ENCODE results near the gene MAFF. TPM values are rescaled to one million over a fixed set of nuclear protein-coding genes. Genes with fewer than 3 reads are reported as not detected.
"Not testable (repeated sequence)": the region's sequence is repeated elsewhere in the genome, so short reads cannot be mapped to it uniquely, and the experiment has no call there.

The MAFF gene
- 10 to 100 TPM; 18.0 to 22.2 TPM for total RNA-seq
- long read RNA-seq, transcript MAFF-201 (3 exons, 2,490 nt): major isoform, 21 of 30 reads
- long read RNA-seq, partial matches to known transcripts: 8 of 30 reads
- long read RNA-seq, other reads (novel, unspliced or antisense): 1 of 30 reads

GRCh38 chr22:38201711-38202436 is at the start of gene MAFF:
Gene MAFF (plus strand): TSS chr22:38201994. CDS start chr22:38213854, 11,860 bp downstream.
- ATAC-seq (peak; percentile 76), DNase-seq (peak; percentile 97 to 98)
- intact Hi-C loops (cut with DNase I, micrococcal nuclease): no loop called here

DNA sequence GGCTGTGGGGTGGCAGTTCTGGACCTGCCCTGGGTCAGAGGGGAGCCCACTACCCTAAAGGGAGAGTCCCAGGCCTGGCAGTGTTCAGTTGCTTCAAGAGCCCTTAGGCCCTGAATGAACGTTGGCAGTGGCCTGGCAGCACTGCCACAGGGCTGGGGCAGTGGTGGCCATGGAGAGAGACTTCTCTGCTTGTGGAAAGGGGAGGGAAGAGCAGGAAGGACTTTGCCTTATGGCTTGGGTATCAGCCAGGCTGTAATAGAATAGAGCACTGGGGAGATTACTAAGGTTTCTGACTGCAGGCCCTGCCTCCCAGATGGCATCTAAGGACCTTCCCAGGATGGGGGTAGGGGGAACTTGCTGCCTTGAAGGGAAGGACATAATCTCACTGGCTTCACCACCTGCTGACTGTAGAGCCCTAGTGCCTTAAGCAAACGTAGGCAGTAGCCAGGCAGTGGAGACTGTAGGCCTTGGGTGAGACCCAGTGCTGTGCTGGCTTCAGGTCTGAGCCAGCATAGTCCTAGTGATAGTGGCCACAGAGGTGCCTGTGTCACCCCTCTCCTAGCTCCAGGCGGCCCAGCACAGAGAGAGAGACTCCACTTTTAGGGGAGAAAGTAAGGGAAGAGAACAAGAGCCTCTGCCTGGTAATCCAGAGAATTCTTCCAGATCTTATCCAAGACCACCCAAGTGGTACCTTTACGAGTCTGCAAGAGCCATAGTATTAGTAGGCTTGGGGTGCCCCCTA is 47.8 kb upstream of the MAFF start:
- DNase-seq (peak in 1 of 2 donors; percentile 22), ATAC-seq (peak; percentile 99)
- intact Hi-C loops (cut with DNase I, micrococcal nuclease): no loop called here

DNA sequence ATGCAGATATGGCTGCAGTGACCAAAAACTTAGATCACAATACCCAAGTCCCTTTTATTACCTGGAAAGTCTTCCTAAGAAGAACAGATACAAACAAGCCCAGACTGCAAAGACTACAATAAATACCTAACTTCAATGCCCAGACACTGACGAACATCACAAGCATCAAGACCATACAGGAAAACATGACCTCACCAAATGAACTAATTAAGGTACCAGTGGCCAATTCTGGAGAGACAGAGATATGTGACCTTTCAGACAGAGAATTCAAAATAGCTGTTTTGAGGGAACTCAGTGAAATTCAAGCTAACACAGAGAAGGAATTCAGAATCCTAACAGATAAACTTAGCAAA is 47.3 kb upstream of the MAFF start:
- DNase-seq, ATAC-seq: not testable (repeated sequence)

GRCh38 chr22:38155703-38156102 is 46.1 kb upstream of the MAFF start:
- intact Hi-C loops (cut with DNase I, micrococcal nuclease): no loop called here
- ATAC-seq: no peak
- DNase-seq: no peak

More for the DNA sequence above, 47.3 kb upstream of the MAFF start:
- intact Hi-C loops (cut with DNase I, micrococcal nuclease): not testable (repeated sequence)

DNA sequence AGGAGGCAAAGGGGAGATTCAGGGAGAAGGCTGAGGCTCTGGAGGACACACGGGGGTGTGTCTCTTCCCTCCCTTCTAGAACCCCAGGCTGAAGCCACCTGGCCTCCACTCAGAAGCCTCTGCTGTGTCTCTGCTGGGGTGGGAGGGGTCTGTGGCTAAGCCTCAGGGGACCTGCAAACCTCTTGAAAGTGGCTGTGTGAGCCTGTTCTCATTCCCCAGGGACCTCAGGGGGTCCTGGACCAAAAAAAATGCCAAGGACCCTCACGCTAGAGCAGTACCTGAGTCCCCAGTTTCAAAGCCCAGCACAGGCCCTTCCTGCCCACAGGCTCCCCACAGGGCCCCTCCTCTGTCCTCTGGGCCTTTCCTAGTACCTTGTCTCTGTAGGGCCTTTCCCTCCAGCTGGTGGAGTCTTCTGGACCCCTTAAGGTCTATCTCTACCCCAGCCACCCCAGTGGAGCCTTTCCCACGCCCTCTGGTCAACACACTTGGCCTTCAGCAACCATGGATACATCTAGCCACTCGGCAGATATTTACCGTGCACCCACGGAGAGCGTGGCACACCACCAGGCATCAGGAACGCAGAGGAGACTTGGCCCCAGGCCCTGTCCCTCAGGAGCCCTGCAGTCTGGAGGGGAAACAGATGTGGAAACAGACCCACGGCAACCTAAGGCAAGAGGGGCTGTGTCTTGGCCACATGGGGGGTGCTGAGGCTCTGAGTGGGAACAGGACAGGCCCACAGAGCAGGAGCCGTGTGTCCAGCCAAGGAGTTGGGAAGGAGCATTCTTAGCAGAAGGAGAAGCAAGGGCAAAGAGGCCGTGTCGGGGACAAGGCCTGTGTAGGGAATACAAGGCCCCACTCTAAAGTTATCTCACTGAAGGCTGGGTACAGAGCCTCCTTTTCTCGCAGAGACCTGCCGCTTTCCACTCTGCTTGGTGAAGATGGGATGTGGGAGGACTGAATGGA is 38.6 kb upstream of the MAFF start:
- ATAC-seq (peak; percentile 2), DNase-seq (no peak)
- intact Hi-C loops (cut with DNase I, micrococcal nuclease): no loop called here

GRCh38 chr22:38163844-38164550 is 37.8 kb upstream of the MAFF start:
- intact Hi-C loops (cut with DNase I, micrococcal nuclease): no loop called here
- DNase-seq (peak in 1 of 2 donors; percentile 36), ATAC-seq (peak; percentile 79)

GRCh38 chr22:38164551-38164918 is 37.3 kb upstream of the MAFF start:
- DNase-seq: peak in 1 of 2 donors; percentile 22
- intact Hi-C loops (cut with DNase I, micrococcal nuclease): no loop called here
- no peak for ATAC-seq

- no peak for ATAC-seq
- intact Hi-C loops (cut with DNase I, micrococcal nuclease): no loop called here
- peak in 1 of 2 donors; percentile 22 for DNase-seq
These were observed 35.7 kb upstream of the MAFF start for GRCh38 chr22:38165922-38166593.

DNA sequence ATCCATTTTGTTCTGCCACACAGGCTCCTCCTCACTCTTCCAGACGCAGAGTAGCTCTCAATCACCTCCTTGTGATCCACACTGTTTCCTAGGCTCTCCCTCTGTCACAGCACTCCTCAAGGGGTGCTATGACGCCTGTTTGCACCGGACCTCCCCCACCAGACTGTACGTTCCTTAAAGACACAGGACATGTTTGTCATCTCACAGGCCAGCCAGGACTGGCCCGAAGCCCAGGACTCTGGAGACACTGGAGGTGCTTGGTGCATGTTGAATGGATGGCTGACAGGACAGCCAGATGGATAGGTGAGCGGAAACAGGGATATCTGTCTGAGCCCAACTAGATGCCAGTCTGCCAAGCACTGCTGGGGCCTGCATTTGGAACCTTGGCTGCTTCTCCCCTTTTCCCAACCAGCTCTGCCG is 33.8 kb upstream of the MAFF start:
- ATAC-seq (no peak), DNase-seq (peak in 1 of 2 donors; percentile 16)
- intact Hi-C loops (cut with DNase I, micrococcal nuclease): no loop called here

DNA sequence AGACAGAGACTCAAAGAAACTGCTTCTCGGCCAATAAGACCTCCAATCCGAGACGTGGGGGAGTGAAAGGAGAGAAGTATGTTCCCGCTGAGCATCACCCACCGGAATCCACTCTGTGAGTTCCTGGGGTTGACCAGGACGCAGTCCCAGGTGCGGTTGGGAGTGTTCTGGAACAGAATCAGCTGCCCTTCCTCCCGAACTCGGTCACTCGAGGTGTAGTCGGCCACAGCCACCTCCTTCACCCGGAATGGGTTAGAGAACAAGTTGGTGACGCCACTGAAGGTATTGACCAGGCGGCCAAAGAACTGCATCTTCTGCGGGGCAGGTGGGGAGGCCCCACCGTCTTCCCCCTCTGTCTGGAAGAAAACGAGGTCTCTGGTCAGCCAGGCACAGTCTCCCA is 32.7 kb upstream of the MAFF start:
- ATAC-seq (no peak), DNase-seq (peak in 1 of 2 donors; percentile 22)
- intact Hi-C loops (cut with DNase I, micrococcal nuclease): no loop called here

DNA sequence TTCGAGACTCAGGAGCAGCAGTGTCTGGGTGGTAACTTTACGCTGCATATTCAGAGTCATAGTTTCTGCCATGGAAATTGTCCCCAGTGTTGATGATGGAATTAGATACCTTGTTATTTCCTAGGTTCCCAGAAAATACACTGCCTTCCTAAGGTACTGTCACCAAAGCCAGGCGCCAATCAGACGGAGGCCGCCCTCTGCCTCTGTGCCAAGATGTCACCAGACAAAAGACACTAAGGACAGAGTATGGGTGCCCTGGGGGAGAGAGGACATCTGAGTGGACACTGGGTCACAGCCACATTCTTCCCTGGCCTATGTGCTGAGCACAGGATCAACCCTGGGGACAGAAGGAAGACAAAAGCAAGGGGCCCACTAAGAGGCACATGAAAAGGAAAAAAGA is 31.3 kb upstream of the MAFF start:
- ATAC-seq (no peak), DNase-seq (peak in 1 of 2 donors; percentile 10)
- intact Hi-C loops (cut with DNase I, micrococcal nuclease): no loop called here

- DNase-seq: peak; percentile 5 to 20
- no peak for ATAC-seq
- intact Hi-C loops (cut with DNase I, micrococcal nuclease): no loop called here
These were observed 29.6 kb upstream of the MAFF start for GRCh38 chr22:38171927-38172831.

GRCh38 chr22:38172832-38173640 is 28.8 kb upstream of the MAFF start:
- ATAC-seq: peak; percentile 84

DNA sequence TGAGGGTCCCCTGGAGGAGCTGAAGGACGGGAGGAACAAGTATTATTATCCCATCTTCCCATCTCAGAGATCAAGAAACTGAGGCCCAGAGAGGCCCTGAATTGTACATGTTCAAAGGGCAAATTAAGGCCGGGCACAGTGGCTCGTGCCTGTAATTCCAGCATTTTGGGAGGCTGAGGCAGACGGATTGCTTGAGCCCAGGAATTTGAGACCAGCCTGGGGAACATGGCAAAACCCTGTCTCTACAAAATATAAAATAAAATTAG is 28.2 kb upstream of the MAFF start:
- ATAC-seq (no peak), DNase-seq (peak in 1 of 2 donors; percentile 14)
- intact Hi-C loops (cut with DNase I, micrococcal nuclease): no loop called here

More at GRCh38 chr22:38172832-38173640, 28.8 kb upstream of the MAFF start:
- peak; percentile 58 to 83 for DNase-seq
- intact Hi-C loops (cut with DNase I, micrococcal nuclease): no loop called here

GRCh38 chr22:38174626-38175025 is 27.2 kb upstream of the MAFF start:
- intact Hi-C loops (cut with DNase I, micrococcal nuclease): no loop called here
- peak in 1 of 2 donors; percentile 23 for DNase-seq
- no peak for ATAC-seq

Data from left colon (tissue), 2 donors.